NCI-H2196 treated with DMSO at 0.1 percent for 48 hours (cell line): ENCODE measurements around the gene AMIGO2.
"Not testable (repeated sequence)": the region's sequence is repeated elsewhere in the genome, so short reads cannot be mapped to it uniquely, and the experiment has no call there.

Experiments used
- DNase-seq: peaks from one replicate; lab custom pipeline; 2025; ENCODE audit not compliant: unreplicated experiment; lab: John Stamatoyannopoulos, UW

Gene AMIGO2

GRCh38 chr12:47075192-47076084 lies 4.3 kb downstream of the AMIGO2 start:
- DNase-seq, result no peak

- no peak for DNase-seq
Observed at GRCh38 chr12:47074757-47075156, 5.0 kb downstream of the AMIGO2 start.

- no peak for DNase-seq
Observed at GRCh38 chr12:47073951-47074350, 5.8 kb downstream of the AMIGO2 start.

GRCh38 chr12:47071241-47071852 lies 8.4 kb downstream of the AMIGO2 start:
- no peak for DNase-seq

- no peak for DNase-seq
Observed at GRCh38 chr12:47070310-47070709, 9.4 kb downstream of the AMIGO2 start.

- no peak for DNase-seq
Observed at GRCh38 chr12:47068539-47068938, 11.2 kb downstream of the AMIGO2 start.

- DNase-seq, result no peak
Observed at GRCh38 chr12:47067771-47068431, 11.9 kb downstream of the AMIGO2 start.

- no peak for DNase-seq
Observed at GRCh38 chr12:47067176-47067575, 12.6 kb downstream of the AMIGO2 start.

GRCh38 chr12:47066278-47067025 lies 13.3 kb downstream of the AMIGO2 start:
- no peak for DNase-seq

- no peak for DNase-seq
Observed at GRCh38 chr12:47065546-47065945, 14.2 kb downstream of the AMIGO2 start.

- DNase-seq, result not testable (repeated sequence)
Observed at GRCh38 chr12:47058640-47059039, 21.1 kb downstream of the AMIGO2 start.

GRCh38 chr12:47056944-47057343 lies 22.8 kb downstream of the AMIGO2 start:
- not testable (repeated sequence) for DNase-seq

- DNase-seq, result not testable (repeated sequence)
Observed at GRCh38 chr12:47055856-47056255, 23.9 kb downstream of the AMIGO2 start.

- no peak for DNase-seq
Observed at GRCh38 chr12:47054659-47055058, 25.1 kb downstream of the AMIGO2 start.

- no peak for DNase-seq
Observed at GRCh38 chr12:47053961-47054360, 25.8 kb downstream of the AMIGO2 start.

- no peak for DNase-seq
Observed at GRCh38 chr12:47052274-47052673, 27.5 kb downstream of the AMIGO2 start.

- not testable (repeated sequence) for DNase-seq
Observed at GRCh38 chr12:47051291-47051690, 28.5 kb downstream of the AMIGO2 start.

- no peak for DNase-seq
Observed at GRCh38 chr12:47048541-47048940, 31.2 kb downstream of the AMIGO2 start.

GRCh38 chr12:47041327-47041726 lies 38.4 kb downstream of the AMIGO2 start:
- no peak for DNase-seq

- no peak for DNase-seq
Observed at GRCh38 chr12:47039756-47040155, 40.0 kb downstream of the AMIGO2 start.

GRCh38 chr12:47039079-47039478 lies 40.7 kb downstream of the AMIGO2 start:
- DNase-seq, result no peak
